GM13976 (cell line): ENCODE measurements around the gene POU4F2.

Source experiments
- DNase-seq: peaks from one replicate; pipeline ENCODE4 v3.0.0; 2012; ENCODE audit warnings: low spot score
- CTCF ChIP-seq: IDR thresholded peaks from 2 replicates; pipeline ENCODE4 v1.5.1; 2012; ENCODE audit warnings: borderline replicate concordance, mild to moderate bottlenecking; ENCODE audit not compliant: insufficient read depth; ENCODE audit errors: extremely low read depth, missing control alignments, control extremely low read depth
- in situ Hi-C: fragments of 300-500 bp; cut with MboI; formaldehyde crosslinking; loops from one replicate; pipeline ENCODE4 v1.12.0; 2022; ENCODE audit warnings: low sequenced_read_pairs, mixed read lengths, inconsistent platforms; ENCODE audit not compliant: unreplicated experiment

The POU4F2 gene

DNA sequence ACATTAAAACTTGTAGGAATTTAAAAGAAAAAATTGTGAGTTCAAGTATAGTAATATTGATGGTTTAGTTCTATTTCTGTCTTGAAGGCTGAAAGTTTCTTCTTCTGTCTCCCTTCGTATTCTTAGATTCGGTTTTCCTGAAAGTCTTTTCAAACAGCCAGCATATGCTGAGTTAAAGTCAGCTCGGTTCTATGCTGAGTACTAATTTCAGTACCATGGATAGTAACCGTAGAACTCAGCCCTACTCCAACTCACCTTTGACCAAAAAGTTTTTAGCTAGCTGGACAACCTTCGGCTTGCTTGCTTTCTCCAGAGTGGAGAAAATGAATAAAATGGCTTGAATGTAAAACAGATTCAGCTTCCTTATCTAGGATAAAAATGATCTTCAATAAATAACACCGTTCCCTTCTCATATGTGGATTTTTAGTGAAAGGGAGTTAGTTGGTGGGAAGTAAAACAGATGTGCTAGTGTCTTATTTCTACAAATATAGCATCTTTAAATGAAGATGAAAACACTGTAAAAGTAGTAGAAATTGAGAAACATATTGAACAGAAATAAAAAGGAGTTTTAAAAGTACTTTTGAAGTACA is 5.2 kb downstream of the POU4F2 start:
- no peak for TF ChIP-seq CTCF
- peak; percentile 51 for DNase-seq
- in situ Hi-C loops, result no loop called here

DNA sequence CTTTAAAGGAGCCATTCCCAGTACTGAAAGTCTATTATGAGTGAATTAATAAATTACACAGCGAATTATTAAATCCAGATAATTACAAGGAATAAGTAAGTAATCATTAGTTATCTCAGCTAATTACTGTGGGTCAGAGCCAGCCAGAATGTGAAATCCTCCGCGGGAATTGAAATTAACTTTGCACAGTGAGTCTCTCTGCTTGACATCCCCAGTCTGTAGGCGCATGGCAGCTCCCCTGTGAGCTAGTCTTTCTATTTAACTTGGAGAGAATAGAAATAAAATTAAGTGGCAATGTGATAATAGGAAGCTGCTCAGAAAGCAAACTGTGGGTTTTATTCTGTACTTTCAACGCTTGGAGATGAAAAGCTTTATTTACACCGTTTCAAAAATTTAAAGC is 7.2 kb downstream of the POU4F2 start:
- in situ Hi-C loops, result no loop called here
- DNase-seq, result no peak
- no peak for TF ChIP-seq CTCF

DNA sequence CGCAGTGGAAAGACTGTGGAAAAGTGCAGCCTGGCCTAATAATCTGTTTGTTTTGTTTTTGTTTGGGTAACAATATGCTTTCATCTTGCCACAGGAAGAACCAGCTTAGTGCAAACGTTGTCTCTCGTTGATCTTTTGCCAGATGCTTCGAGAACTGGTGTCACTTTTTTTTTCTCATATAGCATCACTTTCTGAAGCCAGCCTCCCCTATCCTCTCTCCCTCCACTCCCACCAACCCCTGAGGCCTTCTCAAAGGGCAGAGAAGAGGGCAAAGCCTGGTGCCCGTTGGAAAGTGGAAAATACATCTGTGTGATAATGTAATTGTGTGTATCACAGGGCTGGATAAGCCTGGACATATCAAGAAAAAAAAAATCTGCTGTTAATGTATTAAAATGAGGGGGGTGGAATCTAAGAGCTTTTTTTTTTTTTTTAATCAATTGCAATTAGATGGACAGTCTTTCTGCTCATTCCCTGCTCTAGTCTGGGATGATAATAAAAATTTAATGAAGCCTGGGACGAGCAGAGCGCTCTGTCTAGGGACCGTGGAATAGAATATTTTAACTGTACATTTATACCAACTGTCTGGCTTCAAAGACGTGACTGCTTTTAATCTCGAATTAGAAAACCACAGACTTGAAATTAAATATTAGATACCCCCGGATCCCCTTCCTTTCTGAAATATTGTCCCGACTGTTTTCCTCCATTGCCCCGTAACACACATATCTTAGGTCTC is 8.1 kb downstream of the POU4F2 start:
- TF ChIP-seq CTCF, result no peak
- in situ Hi-C loops, result no loop called here
- no peak for DNase-seq

DNA sequence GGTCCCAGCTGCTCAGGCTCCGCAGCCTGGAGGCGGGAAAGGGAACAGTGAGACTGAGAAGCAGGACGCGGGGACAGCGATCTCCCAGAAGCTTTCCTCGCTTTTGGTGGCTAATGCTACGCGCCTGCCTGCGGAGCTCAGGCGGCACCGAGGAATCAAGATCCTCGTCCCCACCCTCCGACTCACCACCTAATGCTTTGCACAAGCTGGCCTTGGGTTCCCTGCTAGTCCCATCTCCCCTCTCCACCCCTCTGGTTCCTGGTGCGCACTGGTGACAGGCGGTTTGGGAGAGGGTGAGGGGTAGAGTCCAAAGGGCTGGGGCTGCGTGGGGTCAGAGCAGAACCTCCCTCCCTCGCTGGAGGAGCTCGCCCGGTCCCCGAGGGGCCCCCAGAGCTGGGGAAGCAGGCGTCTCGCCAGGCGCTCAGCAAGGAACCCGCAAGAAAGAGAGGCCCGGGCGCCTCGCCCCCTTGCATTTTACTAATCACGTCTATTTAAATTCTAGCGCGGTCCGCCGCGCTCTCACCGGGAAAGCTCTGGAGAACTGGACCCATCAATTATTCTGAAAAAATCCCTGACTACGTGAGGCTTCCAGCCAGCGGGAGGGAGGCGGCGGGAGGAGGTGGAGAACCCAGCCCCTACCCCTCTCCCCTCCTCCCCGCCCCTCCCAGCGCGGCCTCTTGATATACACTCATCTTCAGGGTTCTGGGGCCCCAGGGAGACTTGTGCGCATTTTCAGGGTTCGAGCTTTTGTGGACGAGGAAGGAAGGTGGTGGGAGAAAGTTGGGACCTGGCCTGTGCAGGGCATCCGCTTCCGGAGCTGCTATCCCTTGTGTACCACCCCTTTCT is 9.1 kb downstream of the POU4F2 start:
- TF ChIP-seq CTCF, result no peak
- DNase-seq, result no peak
- in situ Hi-C loops, result no loop called here

DNA sequence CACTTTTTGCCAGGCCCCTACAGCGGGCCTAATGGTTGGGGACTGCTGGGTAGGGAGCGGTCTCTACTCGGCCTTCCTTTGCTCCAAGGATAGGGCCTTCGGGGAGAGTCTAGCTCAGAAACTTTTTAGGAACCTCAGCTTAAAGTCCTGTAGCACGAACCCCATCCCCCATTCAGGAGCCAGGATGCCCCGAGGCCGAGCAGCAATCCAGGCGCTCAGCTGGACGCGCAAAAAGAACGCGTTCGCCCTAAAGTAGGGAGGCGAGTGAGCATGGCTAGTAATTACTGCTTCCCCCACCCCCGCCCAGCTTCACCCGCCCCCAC is 9.7 kb downstream of the POU4F2 start:
- DNase-seq, result no peak
- TF ChIP-seq CTCF, result no peak
- in situ Hi-C loops, result no loop called here

DNA sequence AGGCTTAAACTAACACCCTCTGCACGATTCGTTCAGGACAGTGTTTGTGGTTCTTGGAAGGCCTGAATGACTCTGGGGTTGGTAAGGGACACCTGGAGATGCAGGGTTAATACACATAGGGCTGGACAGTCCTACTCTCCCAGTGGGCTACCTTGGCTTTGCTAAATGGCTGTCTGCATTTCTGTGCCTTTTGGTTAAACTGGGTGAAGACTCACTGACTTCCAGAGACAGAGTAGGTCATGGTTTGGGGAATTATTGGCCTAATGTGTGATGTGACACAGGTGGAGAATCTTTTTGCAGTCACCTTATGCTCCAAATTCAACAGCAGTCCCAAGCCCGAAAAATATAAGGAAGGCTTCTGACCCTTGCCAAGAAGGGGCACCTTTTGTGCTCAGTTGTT is 10.5 kb downstream of the POU4F2 start:
- no peak for DNase-seq
- in situ Hi-C loops, result no loop called here
- TF ChIP-seq CTCF, result no peak
